ENCODE data around the gene OR51B4.

DNA sequence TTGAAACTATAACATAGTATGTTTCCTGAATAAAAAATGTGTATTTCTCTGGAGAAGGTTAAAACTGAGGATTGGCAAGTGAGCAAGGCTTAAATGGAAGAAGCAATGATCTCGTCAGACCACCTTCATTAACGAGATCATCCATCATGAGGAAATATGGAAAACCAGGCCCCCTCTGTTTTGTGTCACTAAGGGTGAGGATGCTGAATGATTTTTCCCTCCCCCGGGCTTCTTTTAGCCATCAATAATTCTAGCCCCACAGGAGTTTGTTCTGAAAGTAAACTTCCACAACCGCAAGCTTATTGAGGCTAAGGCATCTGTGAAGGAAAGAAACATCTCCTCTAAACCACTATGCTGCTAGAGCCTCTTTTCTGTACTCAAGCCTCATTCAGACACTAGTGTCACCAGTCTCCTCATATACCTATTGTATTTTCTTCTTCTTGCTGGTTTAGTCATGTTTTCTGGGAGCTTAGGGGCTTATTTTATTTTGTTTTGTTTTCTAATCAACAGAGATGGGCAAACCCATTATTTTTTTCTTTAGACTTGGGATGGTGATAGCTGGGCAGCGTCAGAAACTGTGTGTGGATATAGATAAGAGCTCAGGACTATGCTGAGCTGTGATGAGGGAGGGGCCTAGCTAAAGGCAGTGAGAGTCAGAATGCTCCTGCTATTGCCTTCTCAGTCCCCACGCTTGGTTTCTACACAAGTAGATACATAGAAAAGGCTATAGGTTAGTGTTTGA, 26.2 kb downstream of the OR51B4 start:
- no peak for TF ChIP-seq EZH2 (IDR thresholded peaks at IDR 0.05; ENCODE audit: low read length)
- TF ChIP-seq, protein P1, sequence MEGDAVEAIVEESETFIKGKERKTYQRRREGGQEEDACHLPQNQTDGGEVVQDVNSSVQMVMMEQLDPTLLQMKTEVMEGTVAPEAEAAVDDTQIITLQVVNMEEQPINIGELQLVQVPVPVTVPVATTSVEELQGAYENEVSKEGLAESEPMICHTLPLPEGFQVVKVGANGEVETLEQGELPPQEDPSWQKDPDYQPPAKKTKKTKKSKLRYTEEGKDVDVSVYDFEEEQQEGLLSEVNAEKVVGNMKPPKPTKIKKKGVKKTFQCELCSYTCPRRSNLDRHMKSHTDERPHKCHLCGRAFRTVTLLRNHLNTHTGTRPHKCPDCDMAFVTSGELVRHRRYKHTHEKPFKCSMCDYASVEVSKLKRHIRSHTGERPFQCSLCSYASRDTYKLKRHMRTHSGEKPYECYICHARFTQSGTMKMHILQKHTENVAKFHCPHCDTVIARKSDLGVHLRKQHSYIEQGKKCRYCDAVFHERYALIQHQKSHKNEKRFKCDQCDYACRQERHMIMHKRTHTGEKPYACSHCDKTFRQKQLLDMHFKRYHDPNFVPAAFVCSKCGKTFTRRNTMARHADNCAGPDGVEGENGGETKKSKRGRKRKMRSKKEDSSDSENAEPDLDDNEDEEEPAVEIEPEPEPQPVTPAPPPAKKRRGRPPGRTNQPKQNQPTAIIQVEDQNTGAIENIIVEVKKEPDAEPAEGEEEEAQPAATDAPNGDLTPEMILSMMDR (optimal IDR thresholded peaks at IDR 0.05 in 1 of 3, IDR thresholded peaks at IDR 0.05 in 1 of 3, conservative IDR thresholded peaks at IDR 0.05 in 1 of 3; ENCODE audit: extremely low read depth in 1 of 3, insufficient read depth in 2 of 3, low read length in 3 of 3) = no peak
